IMR-90 (cell line): ENCODE results near the gene SHISAL1.

Experiments used
- FOS ChIP-seq: fragments of 150-350 bp; IDR thresholded peaks from 2 replicates; pipeline ENCODE4 v1.6.1; 2016; ENCODE audit warnings: low read depth, low read length
- MAFK ChIP-seq: IDR thresholded peaks from 2 replicates; pipeline ENCODE4 v1.6.1; 2012; ENCODE audit warnings: low read depth, low read length, improper control_type of control experiment
- RFX5 ChIP-seq: IDR thresholded peaks from 2 replicates; pipeline ENCODE4 v1.8.0; 2012; ENCODE audit warnings: low read depth, mild to moderate bottlenecking, low read length, moderate library complexity
- TF ChIP-seq, protein P1 (sequence below): conservative IDR thresholded peaks from 2 replicates; pipeline ENCODE4 v1.5.1; 2012; ENCODE audit warnings: mild to moderate bottlenecking, low read depth, low read length, improper control_type of control experiment

DNA sequence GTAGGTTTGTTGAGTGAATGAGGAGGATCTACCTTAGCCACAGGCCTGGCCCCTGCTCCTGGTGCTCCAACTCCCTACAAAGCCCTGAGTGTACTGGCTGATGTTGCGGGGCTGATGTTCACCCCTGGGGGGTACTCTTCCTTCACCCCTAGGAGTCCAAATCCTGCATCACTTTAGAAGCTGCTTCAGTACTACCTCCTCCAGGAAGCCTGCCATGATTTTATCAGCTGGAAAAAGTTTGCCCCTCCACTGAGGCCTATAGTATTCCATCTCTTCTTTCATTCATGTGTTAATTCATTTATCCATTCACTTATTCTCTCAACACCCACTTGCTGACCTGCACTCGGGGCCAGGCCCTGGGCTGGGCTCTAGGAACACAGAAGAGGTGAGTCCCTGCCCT is 7.8 kb downstream of the SHISAL1 start:
- TF ChIP-seq, protein P1, sequence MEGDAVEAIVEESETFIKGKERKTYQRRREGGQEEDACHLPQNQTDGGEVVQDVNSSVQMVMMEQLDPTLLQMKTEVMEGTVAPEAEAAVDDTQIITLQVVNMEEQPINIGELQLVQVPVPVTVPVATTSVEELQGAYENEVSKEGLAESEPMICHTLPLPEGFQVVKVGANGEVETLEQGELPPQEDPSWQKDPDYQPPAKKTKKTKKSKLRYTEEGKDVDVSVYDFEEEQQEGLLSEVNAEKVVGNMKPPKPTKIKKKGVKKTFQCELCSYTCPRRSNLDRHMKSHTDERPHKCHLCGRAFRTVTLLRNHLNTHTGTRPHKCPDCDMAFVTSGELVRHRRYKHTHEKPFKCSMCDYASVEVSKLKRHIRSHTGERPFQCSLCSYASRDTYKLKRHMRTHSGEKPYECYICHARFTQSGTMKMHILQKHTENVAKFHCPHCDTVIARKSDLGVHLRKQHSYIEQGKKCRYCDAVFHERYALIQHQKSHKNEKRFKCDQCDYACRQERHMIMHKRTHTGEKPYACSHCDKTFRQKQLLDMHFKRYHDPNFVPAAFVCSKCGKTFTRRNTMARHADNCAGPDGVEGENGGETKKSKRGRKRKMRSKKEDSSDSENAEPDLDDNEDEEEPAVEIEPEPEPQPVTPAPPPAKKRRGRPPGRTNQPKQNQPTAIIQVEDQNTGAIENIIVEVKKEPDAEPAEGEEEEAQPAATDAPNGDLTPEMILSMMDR: no peak
- TF ChIP-seq RFX5 (no peak), FOS (no peak), MAFK (no peak)
